ENCODE results near the gene ACSF3.

- TF ChIP-seq CTCF (IDR thresholded peaks at IDR 0.05 in 2 of 3, conservative IDR thresholded peaks at IDR 0.05 in 1 of 3; ENCODE audit: borderline replicate concordance in 1 of 3, insufficient read depth in 1 of 3, low read depth in 2 of 3, low read length in 2 of 3) = no peak
- no peak for TF ChIP-seq REST (IDR thresholded peaks at IDR 0.05; ENCODE audit: low read depth)
- TF ChIP-seq POLR2AphosphoS5 (IDR thresholded peaks at IDR 0.05; ENCODE audit: low read depth, low read length) = no peak
- no peak for TF ChIP-seq POLR2A (IDR thresholded peaks at IDR 0.05; ENCODE audit: borderline replicate concordance, extremely low read depth, insufficient read depth, insufficient read length)
- TF ChIP-seq EZH2phosphoT487 (IDR thresholded peaks at IDR 0.05; ENCODE audit: borderline replicate concordance) = no peak
These were observed 103.5 kb downstream of the ACSF3 start for GRCh38 chr16:89197033-89197632.
